Sigmoid colon (tissue), 4 donors: ENCODE measurements around the gene TIMP2.

Experiments used
- CTCF ChIP-seq, 4 experiments: fragments of 450-650 bp in 3 of 4; fragments of 200-600 bp in 1 of 4; IDR thresholded peaks; one replicate each; pipeline ENCODE4 v1.5.1; 2016 to 2019; ENCODE audit warnings: antibody characterized with exemption in 4 of 4, mild to moderate bottlenecking in 3 of 4, moderate library complexity in 2 of 4
- POLR2A ChIP-seq, 2 donors: fragments of 450-650 bp; IDR thresholded peaks; one replicate each; pipeline ENCODE4 v1.6.1; 2016; ENCODE audit warnings: antibody characterized with exemption in 2 of 2, mild to moderate bottlenecking in 2 of 2, moderate library complexity in 2 of 2
- POLR2AphosphoS5 ChIP-seq, 4 donors: sonication (generic); formaldehyde crosslinking; IDR thresholded peaks; one replicate each; pipeline ENCODE4 v1.6.1; 2017; ENCODE audit warnings: antibody characterized with exemption in 4 of 4

- no peak for TF ChIP-seq CTCF (IDR thresholded peaks at IDR 0.05)
- TF ChIP-seq POLR2AphosphoS5 (IDR thresholded peaks at IDR 0.05), result no peak
- no peak for TF ChIP-seq POLR2A (IDR thresholded peaks at IDR 0.05)
Measured at GRCh38 chr17:78849026-78849425, 76.2 kb downstream of the TIMP2 start.
